Measurements from ENCODE around the gene COPS8. TPM values are rescaled to one million over a fixed set of nuclear protein-coding genes. Genes with fewer than 3 reads are reported as not detected.

The COPS8 gene
- total RNA-seq, 5 donors from 2014 or later (not counting 1 experiment from before 2014, with no cell fraction given) = 27.6 to 49.4 (median 30.2) TPM

- CTCF ChIA-PET = no interaction called here
- DNase-seq (no peak), ATAC-seq (replicated peaks in 1 of 4) (no peak)
- Mint-ChIP-seq H3K27ac (no peak overlapping the region), H3K36me3 (no peaks in the 10 kb centered on the region), H3K9me3 (peaks cover 11 to 23% (median 12%) of the 10 kb centered on the region in 3 donors), H3K4me3 (no peak overlapping the region), H3K27me3 (peaks cover 15 to 19% of the 10 kb centered on the region in 2 donors), H3K4me1 (no peaks in the 10 kb centered on the region)
- Histone ChIP-seq H3K27me3 (replicated peaks in 1 of 2; ENCODE audit: control insufficient read depth in 2 of 2, extremely low read depth in 1 of 2, insufficient read depth in 2 of 2, low read length in 1 of 2) (peaks cover 0 to 3% of the 10 kb centered on the region in 2 experiments), H3K4me3 (ENCODE audit: control insufficient read depth in 1 of 2, extremely low read depth in 1 of 2, low read length in 1 of 2) (no peak overlapping the region), H3K27ac (ENCODE audit: low read length) (no peak overlapping the region), H3K9me3 (peaks cover 4% of the 10 kb centered on the region), H3K4me1 (ENCODE audit: control insufficient read depth in 1 of 2, extremely low read depth in 1 of 2, insufficient read depth in 2 of 2, low read length in 2 of 2) (no peaks in the 10 kb centered on the region), H3K36me3 (ENCODE audit: control insufficient read depth in 2 of 2, extremely low read depth in 1 of 2, insufficient read depth in 1 of 2, low read length in 1 of 2) (no peaks in the 10 kb centered on the region)
- 83% methylated on average over 1 of the region's 4 CpGs for WGBS (ENCODE audit: insufficient coverage)
- POLR2A ChIA-PET = no interaction called here
Measured at GRCh38 chr2:237045449-237045848, 40.2 kb upstream of the COPS8 start.

GRCh38 chr2:237048595-237048994, 37.1 kb upstream of the COPS8 start:
- H3K36me3 Mint-ChIP-seq = no peaks in the 10 kb centered on the region
- H3K9me3 ChIP-seq = peaks cover 4% of the 10 kb centered on the region
- ATAC-seq (replicated peaks in 1 of 4) = no peak
- POLR2A ChIA-PET = no interaction called here
- no peak overlapping the region for H3K4me3 Mint-ChIP-seq
- no peak overlapping the region for H3K4me3 ChIP-seq (ENCODE audit: control insufficient read depth in 1 of 2, extremely low read depth in 1 of 2, low read length in 1 of 2)
- no peaks in the 10 kb centered on the region for H3K36me3 ChIP-seq (ENCODE audit: control insufficient read depth in 2 of 2, extremely low read depth in 1 of 2, insufficient read depth in 1 of 2, low read length in 1 of 2)
- no peak for DNase-seq
- no peaks in the 10 kb centered on the region for H3K4me1 ChIP-seq (ENCODE audit: control insufficient read depth in 1 of 2, extremely low read depth in 1 of 2, insufficient read depth in 2 of 2, low read length in 2 of 2)
- peaks cover 8 to 10% of the 10 kb centered on the region in 2 donors for H3K27me3 Mint-ChIP-seq
- H3K9me3 Mint-ChIP-seq = peaks cover 11 to 23% (median 12%) of the 10 kb centered on the region in 3 donors
- H3K27ac ChIP-seq (ENCODE audit: low read length) = no peak overlapping the region
- peaks cover 0 to 4% of the 10 kb centered on the region in 2 experiments for H3K27me3 ChIP-seq (replicated peaks in 1 of 2; ENCODE audit: control insufficient read depth in 2 of 2, extremely low read depth in 1 of 2, insufficient read depth in 2 of 2, low read length in 1 of 2)
- H3K27ac Mint-ChIP-seq = no peak overlapping the region
- CTCF ChIA-PET = no interaction called here
- WGBS (ENCODE audit: insufficient coverage) = no CpG with 5 or more reads among the region's 1 CpG
- H3K4me1 Mint-ChIP-seq = no peaks in the 10 kb centered on the region

DNA sequence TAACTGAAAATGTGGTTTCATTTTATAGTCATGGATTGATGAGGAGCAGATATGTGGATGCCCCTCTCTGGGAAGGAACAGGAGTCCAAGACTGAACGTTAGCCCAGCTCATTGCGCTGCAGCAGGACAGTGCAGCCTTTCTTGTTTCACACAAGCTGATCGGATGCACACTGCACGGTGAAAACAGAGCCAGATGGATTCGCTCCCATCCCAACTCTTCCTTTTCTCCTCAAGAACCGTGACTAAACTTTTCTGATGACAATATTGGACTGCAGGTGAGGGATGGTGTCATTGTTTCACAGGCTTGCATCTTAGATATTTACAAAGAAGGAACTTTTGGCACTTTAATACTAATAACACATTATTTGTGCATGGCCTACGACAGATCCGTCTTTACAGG, 33.8 kb upstream of the COPS8 start:
- Histone ChIP-seq H3K9me3 (peaks cover 4% of the 10 kb centered on the region), H3K4me1 (ENCODE audit: control insufficient read depth in 1 of 2, extremely low read depth in 1 of 2, insufficient read depth in 2 of 2, low read length in 2 of 2) (no peaks in the 10 kb centered on the region), H3K4me3 (ENCODE audit: control insufficient read depth in 1 of 2, extremely low read depth in 1 of 2, low read length in 1 of 2) (no peak overlapping the region), H3K27me3 (replicated peaks in 1 of 2; ENCODE audit: control insufficient read depth in 2 of 2, extremely low read depth in 1 of 2, insufficient read depth in 2 of 2, low read length in 1 of 2) (peaks cover 0 to 4% of the 10 kb centered on the region in 2 experiments), H3K36me3 (ENCODE audit: control insufficient read depth in 2 of 2, extremely low read depth in 1 of 2, insufficient read depth in 1 of 2, low read length in 1 of 2) (no peaks in the 10 kb centered on the region), H3K27ac (ENCODE audit: low read length) (no peak overlapping the region)
- no peak for DNase-seq
- Mint-ChIP-seq H3K4me1 (no peaks in the 10 kb centered on the region), H3K4me3 (no peak overlapping the region), H3K36me3 (no peaks in the 10 kb centered on the region), H3K9me3 (peaks cover 11 to 23% (median 12%) of the 10 kb centered on the region in 3 donors), H3K27me3 (peaks cover 6 to 8% of the 10 kb centered on the region in 2 donors), H3K27ac (no peak overlapping the region)
- ChIA-PET CTCF (no interaction called here), POLR2A (no interaction called here)
- 100% methylated on average over 2 of the region's 8 CpGs for WGBS (ENCODE audit: insufficient coverage)
- no peak for ATAC-seq (replicated peaks in 1 of 4)

DNA sequence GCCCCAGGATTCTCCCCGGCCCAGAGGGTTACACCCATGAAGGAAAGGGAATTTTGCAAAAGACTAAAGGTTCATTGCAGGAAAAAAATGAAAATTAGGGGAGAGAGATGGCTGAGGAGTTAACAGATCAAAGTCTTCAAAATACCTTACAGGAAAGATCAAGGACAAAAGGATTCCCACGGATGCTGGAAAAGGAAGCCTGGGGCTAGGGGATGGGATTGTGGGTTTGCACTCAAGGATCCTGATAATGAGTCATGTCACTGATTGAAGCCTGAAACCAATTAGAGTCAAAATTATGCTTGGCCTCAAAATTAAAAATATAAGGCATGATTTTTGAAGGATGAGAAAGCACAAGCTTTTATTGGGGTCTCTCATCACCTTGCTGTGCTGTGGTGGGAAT, 32.6 kb upstream of the COPS8 start:
- no CpG with 5 or more reads among the region's 2 CpGs for WGBS (ENCODE audit: insufficient coverage)
- peaks cover 0 to 4% of the 10 kb centered on the region in 2 experiments for H3K27me3 ChIP-seq (replicated peaks in 1 of 2; ENCODE audit: control insufficient read depth in 2 of 2, extremely low read depth in 1 of 2, insufficient read depth in 2 of 2, low read length in 1 of 2)
- H3K4me3 Mint-ChIP-seq = no peak overlapping the region
- ATAC-seq (replicated peaks in 1 of 4) (no peak), DNase-seq (no peak)
- H3K36me3 ChIP-seq (ENCODE audit: control insufficient read depth in 2 of 2, extremely low read depth in 1 of 2, insufficient read depth in 1 of 2, low read length in 1 of 2) = no peaks in the 10 kb centered on the region
- ChIA-PET CTCF (no interaction called here), POLR2A (no interaction called here)
- H3K36me3 Mint-ChIP-seq = no peaks in the 10 kb centered on the region
- peaks cover 10 to 19% (median 12%) of the 10 kb centered on the region in 3 donors for H3K9me3 Mint-ChIP-seq
- no peak overlapping the region for H3K27ac ChIP-seq (ENCODE audit: low read length)
- H3K9me3 ChIP-seq = peaks cover 4% of the 10 kb centered on the region
- H3K4me1 ChIP-seq (ENCODE audit: control insufficient read depth in 1 of 2, extremely low read depth in 1 of 2, insufficient read depth in 2 of 2, low read length in 2 of 2) = no peaks in the 10 kb centered on the region
- no peak overlapping the region for H3K27ac Mint-ChIP-seq
- no peak overlapping the region for H3K4me3 ChIP-seq (ENCODE audit: control insufficient read depth in 1 of 2, extremely low read depth in 1 of 2, low read length in 1 of 2)
- peaks cover 6 to 8% of the 10 kb centered on the region in 2 donors for H3K27me3 Mint-ChIP-seq
- no peaks in the 10 kb centered on the region for H3K4me1 Mint-ChIP-seq

DNA sequence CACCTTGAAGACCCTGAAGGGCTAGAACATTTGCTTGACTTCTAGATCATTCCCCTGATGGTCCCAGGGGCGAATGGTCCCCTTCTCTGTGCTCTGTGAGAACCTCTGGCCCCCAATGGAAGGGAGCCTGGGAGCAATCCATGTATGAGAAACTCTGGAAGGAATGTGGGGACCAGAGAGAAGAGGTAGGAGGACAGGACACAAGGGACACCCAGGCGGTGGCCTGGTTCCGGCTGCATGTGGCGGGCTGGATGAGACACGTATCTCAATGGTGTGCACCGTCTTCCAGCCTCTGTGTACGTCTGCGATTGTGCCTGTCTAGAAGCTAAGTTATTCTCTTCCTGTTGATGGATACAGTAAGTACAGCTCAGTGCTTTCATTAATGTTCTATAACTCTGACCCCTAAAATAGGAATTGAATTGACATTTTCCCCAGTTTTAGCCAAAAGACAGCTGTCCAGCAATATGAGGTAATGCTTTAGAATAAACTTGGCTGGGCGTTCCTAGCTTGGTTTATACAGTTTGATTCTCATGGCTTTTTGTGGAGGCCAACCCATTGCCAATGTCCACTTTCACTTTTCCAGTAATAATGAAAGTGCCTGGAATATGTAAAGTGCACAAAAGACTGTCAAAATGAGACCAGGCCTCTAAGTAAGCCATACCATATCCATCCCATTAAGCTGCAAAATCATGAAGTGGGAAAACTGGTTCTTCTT, 30.1 kb upstream of the COPS8 start:
- Mint-ChIP-seq H3K9me3 (no peaks in the 10 kb centered on the region), H3K27me3 (peaks cover 0 to 5% of the 10 kb centered on the region in 2 donors), H3K27ac (no peak overlapping the region), H3K4me1 (peaks cover 0 to 2% (median 1%) of the 10 kb centered on the region in 3 donors), H3K36me3 (no peaks in the 10 kb centered on the region), H3K4me3 (no peak overlapping the region)
- Histone ChIP-seq H3K9me3 (no peaks in the 10 kb centered on the region), H3K27ac (ENCODE audit: low read length) (no peak overlapping the region), H3K27me3 (replicated peaks in 1 of 2; ENCODE audit: control insufficient read depth in 2 of 2, extremely low read depth in 1 of 2, insufficient read depth in 2 of 2, low read length in 1 of 2) (peaks cover 0 to 4% of the 10 kb centered on the region in 2 experiments), H3K4me1 (ENCODE audit: control insufficient read depth in 1 of 2, extremely low read depth in 1 of 2, insufficient read depth in 2 of 2, low read length in 2 of 2) (no peaks in the 10 kb centered on the region), H3K4me3 (ENCODE audit: control insufficient read depth in 1 of 2, extremely low read depth in 1 of 2, low read length in 1 of 2) (no peak overlapping the region), H3K36me3 (ENCODE audit: control insufficient read depth in 2 of 2, extremely low read depth in 1 of 2, insufficient read depth in 1 of 2, low read length in 1 of 2) (no peaks in the 10 kb centered on the region)
- ATAC-seq (replicated peaks in 1 of 4) (no peak), DNase-seq (no peak)
- POLR2A ChIA-PET = no interaction called here
- WGBS (ENCODE audit: insufficient coverage) = 90% methylated on average over 6 of the region's 9 CpGs
- CTCF ChIA-PET = no interaction called here

DNA sequence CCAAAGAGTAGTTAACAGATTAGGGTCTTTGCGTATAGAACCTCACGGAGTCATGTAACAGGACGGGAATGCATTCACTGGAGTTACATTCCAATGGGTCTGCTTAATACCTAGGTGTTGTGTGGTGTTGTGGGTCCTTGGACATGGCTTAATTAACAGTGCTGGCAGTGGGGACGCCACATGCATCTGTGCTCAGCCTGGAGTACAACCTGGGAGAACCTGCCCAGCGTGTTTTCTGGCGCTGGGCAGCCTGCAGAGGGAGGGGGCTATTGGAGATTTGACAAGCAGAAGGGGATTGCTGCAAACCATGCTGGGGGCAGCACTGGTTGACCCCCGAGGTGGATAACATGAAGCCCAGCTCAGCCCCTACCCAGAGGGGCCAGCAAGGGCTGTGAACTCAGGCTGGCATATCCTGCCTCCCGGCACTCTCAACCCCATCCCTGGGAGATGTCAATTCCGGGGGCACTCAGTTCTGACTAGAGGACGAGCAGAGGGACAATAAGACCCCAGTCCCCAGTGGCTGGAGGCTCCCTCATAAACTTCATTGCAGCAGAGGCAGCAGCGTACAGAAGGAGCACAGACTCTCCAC, 29.3 kb upstream of the COPS8 start:
- Mint-ChIP-seq H3K27me3 (peaks cover 0 to 6% of the 10 kb centered on the region in 2 donors), H3K36me3 (no peaks in the 10 kb centered on the region), H3K4me1 (peaks cover 1 to 5% (median 3%) of the 10 kb centered on the region in 3 donors), H3K9me3 (no peaks in the 10 kb centered on the region), H3K27ac (no peak overlapping the region), H3K4me3 (no peak overlapping the region)
- H3K27me3 ChIP-seq (replicated peaks in 1 of 2; ENCODE audit: control insufficient read depth in 2 of 2, extremely low read depth in 1 of 2, insufficient read depth in 2 of 2, low read length in 1 of 2) = peaks cover 0 to 4% of the 10 kb centered on the region in 2 experiments
- ATAC-seq (replicated peaks in 1 of 4) (no peak), DNase-seq (no peak)
- no peak overlapping the region for H3K4me3 ChIP-seq (ENCODE audit: control insufficient read depth in 1 of 2, extremely low read depth in 1 of 2, low read length in 1 of 2)
- H3K27ac ChIP-seq (ENCODE audit: low read length) = no peak overlapping the region
- no peaks in the 10 kb centered on the region for H3K9me3 ChIP-seq
- ChIA-PET POLR2A (no interaction called here), CTCF (no interaction called here)
- H3K36me3 ChIP-seq (ENCODE audit: control insufficient read depth in 2 of 2, extremely low read depth in 1 of 2, insufficient read depth in 1 of 2, low read length in 1 of 2) = no peaks in the 10 kb centered on the region
- 81% methylated on average over 9 of the region's 11 CpGs for WGBS (ENCODE audit: insufficient coverage)
- no peaks in the 10 kb centered on the region for H3K4me1 ChIP-seq (ENCODE audit: control insufficient read depth in 1 of 2, extremely low read depth in 1 of 2, insufficient read depth in 2 of 2, low read length in 2 of 2)
